ENCODE results near the gene GPR65.
A peak's percentile ranks its signal among the peaks of the same experiment; 100 is the strongest.

The GPR65 gene

DNA sequence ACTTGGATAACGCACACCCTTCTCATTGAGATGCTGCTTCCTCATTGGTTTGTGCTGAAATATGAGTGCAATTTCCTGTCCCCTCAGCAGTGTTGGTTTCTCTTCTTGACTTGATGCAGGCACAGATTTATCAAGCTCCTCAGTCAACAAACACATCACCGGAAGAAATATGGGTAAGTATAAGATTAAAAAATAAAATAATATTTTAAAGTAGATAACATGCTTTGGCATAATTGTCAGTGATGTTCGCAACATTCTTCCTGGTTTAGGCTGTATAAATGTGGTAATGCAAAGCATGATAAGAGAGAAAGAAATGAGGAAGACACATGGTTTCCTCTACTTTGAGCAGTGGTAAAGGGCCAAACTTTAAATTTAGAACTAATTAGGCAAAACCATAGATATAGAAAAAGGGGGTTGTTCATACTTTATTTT is at the start of gene GPR65:
GPR65 (plus strand) TSS at position 86 of the 432 bp plus-strand sequence. CDS start 5,713 bp downstream, outside the sequence.
- DNase-seq = no peak

GRCh38 chr14:87955501-87955900 is 49.4 kb upstream of the GPR65 start:
- DNase-seq = no peak

- DNase-seq = no peak
Observed at GRCh38 chr14:87960013-87960787, 44.7 kb upstream of the GPR65 start.

GRCh38 chr14:87961246-87961645 is 43.7 kb upstream of the GPR65 start:
- DNase-seq = no peak

- no peak for DNase-seq
Observed at GRCh38 chr14:87966816-87967215, 38.1 kb upstream of the GPR65 start.

DNA sequence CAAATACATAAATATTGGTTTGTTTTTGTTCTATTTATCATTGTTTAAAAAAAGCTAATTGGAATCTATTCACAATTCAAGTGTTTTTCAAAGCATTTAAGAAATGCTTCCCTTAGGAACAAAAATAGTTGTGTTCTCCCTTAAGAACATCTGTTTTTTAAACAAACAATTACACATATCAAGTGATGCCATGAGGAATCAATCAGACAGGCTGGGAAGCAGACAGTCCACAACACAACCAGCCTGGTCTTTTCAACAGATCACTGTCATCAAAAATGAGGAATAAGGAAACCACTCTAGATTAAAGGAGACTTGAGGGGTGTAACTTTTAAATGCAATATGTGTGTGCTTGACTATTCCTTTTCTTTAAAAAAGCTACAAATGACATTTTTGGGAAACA is 37.4 kb upstream of the GPR65 start:
- DNase-seq = no peak

DNA sequence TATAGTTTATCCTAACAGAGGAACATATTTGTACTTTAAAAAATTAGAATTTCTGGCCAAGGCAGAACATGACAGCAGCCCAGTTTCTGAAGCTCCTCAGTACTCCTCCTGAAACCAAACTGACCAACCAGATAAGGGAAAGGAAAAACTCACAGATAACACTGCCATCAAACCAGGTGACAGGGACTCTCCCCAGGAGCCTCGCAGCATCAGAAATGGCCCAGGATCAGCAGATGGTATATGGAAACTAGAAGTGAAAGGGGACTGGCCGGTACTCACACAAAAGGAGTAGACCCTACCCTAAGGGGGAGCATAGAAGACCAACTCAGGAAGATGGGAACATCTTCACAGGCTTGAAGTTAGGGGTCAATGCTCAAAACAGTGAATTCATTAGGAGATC is 33.9 kb upstream of the GPR65 start:
- DNase-seq = no peak

- no peak for DNase-seq
Observed at GRCh38 chr14:87975636-87976035, 29.3 kb upstream of the GPR65 start.

GRCh38 chr14:87979689-87980088 is 25.2 kb upstream of the GPR65 start:
- no peak for DNase-seq

- DNase-seq = no peak
Observed at GRCh38 chr14:87989221-87989955, 15.5 kb upstream of the GPR65 start.

DNA sequence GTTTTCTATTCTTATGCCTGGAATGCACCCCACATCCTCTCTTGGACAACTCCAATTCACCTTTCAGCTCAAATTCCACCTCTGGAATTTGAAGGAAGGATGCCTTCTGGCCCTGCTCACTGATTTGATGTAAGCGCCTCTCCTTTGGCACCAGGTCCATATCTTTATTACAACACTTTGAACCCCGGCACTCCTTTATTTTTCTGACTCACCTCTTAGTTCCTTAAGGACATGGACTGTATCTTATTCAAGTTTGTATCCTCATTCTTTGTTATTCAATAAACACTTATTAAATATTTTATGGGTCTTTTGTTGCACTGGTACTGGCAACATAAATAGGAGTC is 15.0 kb upstream of the GPR65 start:
- no peak for DNase-seq

DNA sequence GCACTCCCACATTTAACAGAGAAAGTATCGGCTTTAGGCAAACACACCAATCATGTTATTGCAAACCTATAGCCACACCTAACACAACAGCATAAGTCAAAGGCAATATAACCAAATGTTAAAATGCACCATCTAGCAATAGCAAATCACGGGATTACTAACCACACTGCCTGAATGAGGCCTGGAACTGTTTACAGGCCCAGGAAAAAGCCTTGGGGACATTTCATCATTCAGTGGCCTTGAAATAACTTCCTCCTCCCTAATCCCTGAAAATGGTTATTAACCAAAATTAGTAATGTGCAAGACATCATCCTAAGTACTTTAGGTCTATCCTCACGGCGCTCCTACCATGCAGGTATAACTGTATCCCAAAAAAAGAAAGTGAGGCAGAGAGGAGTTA is 14.3 kb upstream of the GPR65 start:
- DNase-seq = no peak

- no peak for DNase-seq
Observed at GRCh38 chr14:87992346-87992717, 12.6 kb upstream of the GPR65 start.

- peak; percentile 53 for DNase-seq
Observed at GRCh38 chr14:87992718-87993628, 12.0 kb upstream of the GPR65 start, which contains the start of gene GALC. Gene GALC (minus strand): TSS chr14:87993182. CDS start chr14:87993164, 18 bp downstream.

DNA sequence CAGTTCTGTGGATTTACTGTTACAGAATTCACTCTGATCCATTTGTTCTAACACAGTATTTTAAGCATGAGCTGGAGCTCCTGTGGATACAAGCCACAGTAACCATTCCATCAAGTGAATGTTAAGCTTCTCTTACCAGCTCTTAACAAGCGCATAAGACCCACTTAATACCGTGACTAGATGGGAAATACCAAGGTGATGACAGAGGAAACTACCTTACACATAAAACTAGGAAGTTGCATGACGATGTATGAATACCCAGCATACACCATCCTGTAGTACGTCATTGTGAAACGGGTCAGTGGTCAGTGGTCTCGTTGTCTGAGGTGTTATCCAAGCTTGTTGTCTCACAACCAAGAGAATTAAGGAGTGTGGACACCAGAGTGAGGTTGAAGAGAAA is 10.0 kb upstream of the GPR65 start:
- DNase-seq = no peak

DNA sequence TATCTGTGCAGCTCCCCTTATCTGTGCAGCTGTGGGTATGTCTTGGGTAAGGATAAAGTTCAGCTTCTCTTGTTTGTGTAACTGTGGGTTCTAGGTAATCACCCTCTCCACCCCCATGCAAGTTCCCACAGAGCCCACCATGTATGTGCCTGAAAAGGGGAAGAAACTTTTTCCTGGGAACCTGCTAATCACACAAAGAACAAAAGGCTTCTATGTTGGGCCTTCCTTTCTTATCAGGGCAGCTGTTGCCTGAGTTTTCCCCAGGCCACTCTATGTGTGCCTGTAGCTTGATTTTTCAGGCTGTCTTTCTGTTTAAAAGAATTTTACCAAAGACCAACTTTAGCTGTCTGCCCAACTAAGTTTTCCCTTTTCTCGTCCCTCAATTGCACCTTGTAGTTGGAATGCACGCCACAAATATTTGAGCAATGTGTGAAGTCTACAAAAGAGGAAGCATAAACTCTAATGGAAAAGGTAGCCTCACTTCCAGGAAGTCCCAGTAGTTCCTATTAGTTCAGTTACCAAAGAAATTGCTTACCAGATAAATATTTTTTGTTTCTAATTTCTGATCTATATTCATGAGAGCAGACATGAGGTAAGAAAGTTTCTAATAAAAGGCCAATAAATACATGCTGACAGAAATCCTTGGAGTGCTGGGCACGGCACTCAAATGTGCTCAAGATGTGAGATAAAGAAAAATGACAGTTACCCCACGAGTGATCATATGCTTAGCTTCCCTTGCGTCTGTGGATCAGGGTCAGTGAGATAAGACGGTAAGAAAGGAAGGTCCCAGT is 9.2 kb upstream of the GPR65 start:
- DNase-seq = no peak

GRCh38 chr14:87996291-87996592 is 8.7 kb upstream of the GPR65 start:
- DNase-seq = no peak

DNA sequence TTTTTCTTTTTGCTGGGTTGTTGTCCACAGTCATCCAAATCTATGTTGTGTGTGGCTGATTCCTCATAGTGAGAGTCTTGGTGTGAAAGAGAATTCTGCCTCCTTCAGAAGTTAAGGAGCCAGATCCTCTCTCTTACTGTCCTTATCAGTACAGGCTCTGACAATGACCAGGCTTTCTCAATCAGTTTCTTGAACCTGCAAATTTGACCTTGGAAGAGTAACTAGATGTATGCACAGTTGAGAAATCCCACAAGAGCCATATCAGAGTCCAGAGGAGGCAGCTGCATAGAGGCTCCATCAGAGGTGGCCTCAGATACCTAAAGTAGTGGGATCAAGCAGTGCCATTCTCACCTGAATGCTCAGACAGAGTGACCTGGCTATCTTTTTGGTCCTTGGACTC is 6.5 kb upstream of the GPR65 start:
- DNase-seq = no peak

DNA sequence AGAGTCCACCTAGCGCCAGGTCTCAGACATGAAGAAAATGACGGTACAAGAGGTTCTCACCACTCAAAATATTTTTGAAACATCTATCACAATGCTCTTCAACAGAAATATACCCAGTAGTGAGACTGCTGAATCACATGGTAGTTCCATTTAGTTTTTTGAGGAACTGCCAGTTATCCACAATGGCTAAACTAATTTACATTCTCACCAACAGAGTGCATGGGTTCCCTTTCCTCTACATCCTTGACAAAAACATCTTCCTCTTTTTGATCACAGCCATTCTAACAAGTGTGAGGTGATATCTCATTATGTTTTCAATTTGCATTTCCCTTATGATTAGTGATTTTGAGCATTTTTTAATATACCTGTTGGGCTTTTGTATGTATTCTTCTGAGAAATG is 5.7 kb upstream of the GPR65 start:
- DNase-seq = no peak

DNA sequence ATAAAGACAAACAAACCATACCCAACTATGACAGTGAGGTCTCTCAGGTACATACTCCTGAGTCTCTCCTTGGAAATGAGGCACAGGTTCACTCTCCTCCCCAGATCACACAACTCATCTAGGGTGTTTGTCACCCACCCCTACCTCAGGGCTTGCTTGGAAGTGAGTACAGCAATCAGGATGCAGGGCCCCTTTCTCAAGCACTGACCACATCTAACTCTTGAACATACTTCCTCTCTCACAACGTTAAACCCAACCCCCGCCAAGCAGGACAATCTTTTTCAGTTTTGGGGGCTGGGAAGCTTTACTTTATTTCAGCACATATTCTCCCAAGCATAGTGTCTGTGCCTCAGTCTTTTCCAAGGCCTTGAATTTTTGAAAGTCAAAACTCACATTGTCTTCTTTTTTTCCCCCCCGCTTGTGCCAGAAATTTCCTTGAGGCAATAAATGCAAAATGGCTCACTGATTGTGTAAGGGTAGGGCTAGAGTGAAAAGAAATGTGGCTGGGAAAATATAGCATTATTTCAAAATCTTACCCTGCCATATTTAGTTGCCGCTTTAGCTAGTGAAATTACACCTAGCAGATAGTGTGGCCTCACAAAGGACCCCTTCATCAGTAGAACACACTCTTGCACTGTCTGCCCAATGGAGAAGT is 2.4 kb upstream of the GPR65 start:
- no peak for DNase-seq

DNA sequence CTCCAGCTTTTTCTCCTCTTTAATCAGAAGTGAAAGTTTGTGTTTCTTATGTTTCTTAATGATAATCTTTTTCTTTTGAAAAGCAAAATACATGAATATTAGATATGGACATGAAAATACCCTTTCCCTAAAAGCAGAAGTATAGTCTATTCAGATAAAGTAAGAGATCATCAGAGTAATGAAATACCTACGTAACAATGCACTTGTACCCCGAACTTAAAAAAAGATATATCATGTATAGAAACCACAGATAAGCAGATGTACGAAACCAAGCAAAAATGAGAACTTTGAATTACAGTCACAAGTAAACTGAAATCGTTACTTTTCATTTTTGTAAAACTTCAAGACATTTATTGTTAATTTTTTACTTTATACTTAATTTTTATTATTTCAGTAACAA is 1.5 kb upstream of the GPR65 start:
- DNase-seq = no peak

DNA sequence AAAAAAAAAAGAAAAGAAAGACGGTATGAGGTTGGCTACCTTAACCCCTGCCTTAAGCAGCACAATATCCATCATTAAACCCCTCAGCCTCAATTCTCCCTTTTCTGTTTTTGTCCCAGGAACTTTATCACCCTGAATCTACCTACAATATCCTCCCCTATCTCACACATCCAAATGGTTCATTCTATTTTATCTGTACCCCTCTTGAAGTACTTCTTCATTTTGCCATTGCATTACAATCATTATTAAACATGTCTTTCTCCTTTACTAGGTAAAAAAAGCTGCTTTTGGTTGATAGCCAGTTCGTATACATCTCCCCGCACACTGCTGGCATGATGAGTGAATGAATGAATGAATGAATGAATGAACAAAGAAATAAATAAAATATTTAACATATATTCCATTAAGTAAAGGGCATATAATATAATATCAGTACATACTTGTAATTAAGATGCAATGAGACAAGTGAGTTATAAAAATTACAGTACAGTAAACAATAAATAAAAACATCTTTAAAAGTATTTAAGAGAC is 364 bp upstream of the GPR65 start:
- no peak for DNase-seq
